HepG2 (cell line): ENCODE measurements around the gene ITGB8. TPM values are rescaled to one million over a fixed set of nuclear protein-coding genes. Genes with fewer than 3 reads are reported as not detected.

Experiments
- ATAC-seq: fragments of 200-7000 bp; cut with Tn5 transposase; 3 replicates; pipeline ENCODE4 v1.9.1; 2020; ENCODE audit warnings: mild to moderate bottlenecking, moderate library complexity
- BruUV-seq: library from RNA; stranded (reverse); fragments of 400-500 nt; replicated peaks from 2 replicates; lab custom pipeline; 2021; lab: Mats Ljungman, UMichigan
- CTCF ChIA-PET: fragments of 300-600 bp; formaldehyde crosslinking; extraction: SDS; loops from one replicate; lab custom pipeline; 2021; ENCODE audit warnings: low total read pairs, inconsistent platforms, low intra/inter-chr PET ratio; lab: Yijun Ruan, JAX
- POLR2A ChIA-PET: fragments of 350-600 bp; sonication (Branson Sonifier 250); formaldehyde crosslinking; loops from one replicate; lab custom pipeline; 2020; ENCODE audit warnings: antibody characterized with exemption, inconsistent platforms; lab: Yijun Ruan, JAX
- DNase-seq: peaks from one replicate; pipeline ENCODE4 v3.0.0-alpha.2; 2015; ENCODE audit warnings: low spot score
- FAIRE-seq: peaks from 3 replicates; lab custom pipeline; 2011; peaks lifted over from hg19 to GRCh38; lab: Jason Lieb, UNC
- H2AFZ ChIP-seq: one replicate; pipeline ENCODE4 v1.6.1; 2011; ENCODE audit warnings: low read length, inconsistent platforms
- H3K27ac ChIP-seq: fragments of 300-600 bp; 3 replicates; pipeline ENCODE4 v1.8.0; 2011; ENCODE audit warnings: mixed run types, mild to moderate bottlenecking, mixed read lengths, low read length, inconsistent platforms; ENCODE audit not compliant: insufficient read depth; ENCODE audit errors: extremely low read length
- H3K27me3 ChIP-seq, 2 experiments: fragments of 200-600 bp in 1 of 2; 2 replicates in 1 of 2; 3 replicates in 1 of 2; pipeline versions ENCODE4 v1.6.0 to v1.8.0; 2011; ENCODE audit warnings: low read length in 2 of 2, mild to moderate bottlenecking in 2 of 2, moderate library complexity in 2 of 2, inconsistent platforms in 1 of 2; ENCODE audit not compliant: insufficient read depth in 2 of 2, control insufficient read depth in 1 of 2
- H3K36me3 ChIP-seq, 2 experiments: fragments of 200-600 bp in 1 of 2; replicated peaks in 1 of 2; 2 replicates in 1 of 2; 3 replicates in 1 of 2; pipeline versions ENCODE4 v1.5.1 to v1.8.0; 2011; ENCODE audit warnings: low read length in 2 of 2, inconsistent platforms in 1 of 2; ENCODE audit not compliant: insufficient read depth in 2 of 2, control insufficient read depth in 1 of 2
- H3K4me1 ChIP-seq: 2 replicates; pipeline ENCODE4 v1.5.1; 2012; ENCODE audit warnings: low read length, inconsistent platforms; ENCODE audit not compliant: insufficient read depth
- H3K4me2 ChIP-seq: 2 replicates; pipeline ENCODE4 v1.6.0; 2011; ENCODE audit warnings: low read depth, low read length, inconsistent platforms
- H3K4me3 ChIP-seq, 3 experiments: fragments of 200-600 bp in 1 of 3; sonication (generic), shearing (Covaris generic) in 1 of 3; replicated peaks in 1 of 3; 2 replicates each; pipeline ENCODE4 v1.5.1; 2011 to 2016; ENCODE audit warnings: low read length in 3 of 3, inconsistent platforms in 2 of 3, low read depth in 2 of 3, mild to moderate bottlenecking in 2 of 3, control low read depth in 1 of 3, mixed read lengths in 1 of 3; ENCODE audit not compliant: insufficient read depth in 1 of 3
- H3K79me2 ChIP-seq: one replicate; pipeline ENCODE4 v1.6.1; 2011; ENCODE audit warnings: low read length, inconsistent platforms; ENCODE audit not compliant: insufficient read depth
- H3K9ac ChIP-seq: 2 replicates; pipeline ENCODE4 v1.6.0; 2011; ENCODE audit warnings: mild to moderate bottlenecking, low read depth, low read length, inconsistent platforms; ENCODE audit not compliant: insufficient read depth
- H3K9me3 ChIP-seq: 2 replicates; pipeline ENCODE4 v1.5.1; 2012; ENCODE audit warnings: mild to moderate bottlenecking, low read length
- H4K20me1 ChIP-seq: 2 replicates; pipeline ENCODE4 v1.6.0; 2011; ENCODE audit warnings: inconsistent platforms, mild to moderate bottlenecking, low read length, moderate library complexity; ENCODE audit not compliant: insufficient read depth
- CBX1 ChIP-seq: IDR thresholded peaks from one replicate; pipeline ENCODE4 v1.6.1; 2016; ENCODE audit warnings: antibody characterized with exemption, low read depth
- FOXC1 ChIP-seq: sonication (generic); formaldehyde crosslinking; IDR thresholded peaks from 2 replicates; pipeline ENCODE4 v1.8.0; 2022; ENCODE audit warnings: mild to moderate bottlenecking, missing genetic modification reagents, borderline replicate concordance
- KIAA2018 ChIP-seq: sonication (generic); formaldehyde crosslinking; IDR thresholded peaks from 2 replicates; pipeline ENCODE4 v1.5.0; 2020; ENCODE audit warnings: mild to moderate bottlenecking, missing genetic modification reagents, borderline replicate concordance
- MAFF ChIP-seq: IDR thresholded peaks from 2 replicates; pipeline ENCODE4 v1.6.1; 2011; ENCODE audit warnings: low read depth, low read length, improper control_type of control experiment
- NFATC3 ChIP-seq: sonication (generic); formaldehyde crosslinking; IDR thresholded peaks from 2 replicates; pipeline ENCODE4 v1.5.1; 2020; ENCODE audit warnings: mild to moderate bottlenecking, missing genetic modification reagents
- PLRG1 ChIP-seq: fragments of 450-650 bp; conservative IDR thresholded peaks from 2 replicates; pipeline ENCODE4 v1.6.1; 2016
- SYNCRIP ChIP-seq: fragments of 200-400 bp; formaldehyde crosslinking; IDR thresholded peaks from 2 replicates; pipeline ENCODE4 v1.6.1; 2018; ENCODE audit warnings: mild to moderate bottlenecking, low read depth, low read length; ENCODE audit not compliant: insufficient read depth
- ZFP36L1 ChIP-seq: sonication (generic); formaldehyde crosslinking; IDR thresholded peaks from 2 replicates; pipeline ENCODE4 v1.8.0; 2022; ENCODE audit warnings: mild to moderate bottlenecking, missing genetic modification reagents, moderate library complexity
- ZNF12 ChIP-seq: sonication (generic); formaldehyde crosslinking; IDR thresholded peaks from 2 replicates; pipeline ENCODE4 v1.5.0; 2020; ENCODE audit warnings: missing genetic modification reagents
- ZNF878 ChIP-seq: sonication (generic); formaldehyde crosslinking; IDR thresholded peaks from 2 replicates; pipeline ENCODE4 v1.8.1; 2023; ENCODE audit warnings: mild to moderate bottlenecking, missing genetic modification reagents, moderate library complexity
- ZSCAN25 ChIP-seq: sonication (generic); formaldehyde crosslinking; IDR thresholded peaks from 2 replicates; pipeline ENCODE4 v1.8.0; 2022; ENCODE audit warnings: mild to moderate bottlenecking, missing genetic modification reagents
- WGBS: methylation state at CpG from one replicate; pipeline ENCODE4 v1.1.6; 2017; ENCODE audit warnings: low lambda C conversion rate; 5-methylcytosine and 5-hydroxymethylcytosine counted together
- in situ Hi-C: cut with HindIII; loops from 2 replicates; pipeline ENCODE4 v1.10.0; 2017; ENCODE audit warnings: low pct_unique_long_range_greater_than_20kb; ENCODE audit not compliant: extremely low pct_ligation_motif_present
- intact Hi-C: fragments of 100-400 bp; cut with micrococcal nuclease; formaldehyde crosslinking; loops from one replicate; pipeline ENCODE4 v1.10.0; 2022; ENCODE audit not compliant: unreplicated experiment
- polyA plus RNA-seq, 8 experiments: library from polyadenylated mRNA; depleted of rRNA in 3 of 8; stranded (reverse) in 7 of 8; unstranded in 1 of 8; fragments of >200 nt; fragmentation: Illumina TruSeq in 4 of 8; extraction: Trizol in 4 of 8; gene quantifications; 2 replicates each; pipeline versions ENCODE4 v1.2.1 to v1.2.3, GENCODE V29; 2011 to 2016; ENCODE audit warnings: low read depth in 4 of 8, missing spikeins in 1 of 8, mixed read lengths in 1 of 8; ENCODE audit not compliant: insufficient read depth in 1 of 8
- total RNA-seq, 5 experiments: library from RNA; depleted of rRNA; stranded (reverse); fragments of >200 nt; fragmentation: Illumina TruSeq; extraction: Trizol; gene quantifications; 2 replicates each; pipeline ENCODE4 v1.2.3, GENCODE V29; 2016; ENCODE audit warnings: low read depth in 1 of 5
- TF ChIP-seq, protein P1 (sequence below): sonication (generic); formaldehyde crosslinking; IDR thresholded peaks from 2 replicates; pipeline ENCODE4 v1.4.0; 2020; ENCODE audit warnings: missing genetic modification reagents
- TF ChIP-seq, protein P2 (sequence below): sonication (generic); formaldehyde crosslinking; IDR thresholded peaks from 2 replicates; pipeline ENCODE4 v1.9.0; 2021; ENCODE audit warnings: missing genetic modification reagents, mild to moderate bottlenecking, borderline replicate concordance

Gene ITGB8
- total and polyA plus RNA-seq, 2 of the 13 experiments (the other 11 are each of a cell fraction or from before 2014, with no cell fraction given) = 0.01 TPM; not detected in 1

DNA sequence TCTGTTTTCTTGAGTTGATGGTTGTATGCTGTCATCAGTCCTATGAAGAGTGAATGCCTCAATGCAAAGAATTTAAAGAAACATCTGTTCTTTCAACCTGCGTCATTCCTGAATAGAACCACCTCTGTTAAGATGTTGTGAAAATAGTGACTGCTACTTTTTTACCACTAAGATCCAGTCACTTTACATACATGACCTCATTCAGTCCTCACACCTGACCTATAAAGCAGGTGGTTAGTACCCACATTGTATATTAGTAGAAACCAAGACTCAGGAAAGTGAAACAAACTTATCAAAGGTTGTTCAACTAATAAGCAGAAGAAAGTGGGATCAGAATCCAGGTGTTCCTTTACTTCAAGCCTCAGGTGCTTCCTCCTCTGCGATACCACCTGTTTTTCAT, 64.8 kb downstream of the ITGB8 start:
- Histone ChIP-seq H3K4me3 (no peak overlapping the region), H2AFZ (no peak overlapping the region), H3K79me2 (no peaks in the 10 kb centered on the region), H3K27me3 (no peaks in the 10 kb centered on the region), H3K4me1 (no peaks in the 10 kb centered on the region), H3K9ac (no peak overlapping the region), H4K20me1 (no peaks in the 10 kb centered on the region), H3K27ac (no peak overlapping the region), H3K36me3 (no peaks in the 10 kb centered on the region), H3K9me3 (no peaks in the 10 kb centered on the region), H3K4me2 (no peak overlapping the region)
- ChIA-PET POLR2A (no interaction called here), CTCF (no interaction called here)
- intact Hi-C loops (no loop called here), in situ Hi-C loops (no loop called here)
- DNase-seq = no peak
- 4% methylated on average over 2 of the region's 2 CpGs for WGBS
- no TSS peak for BruUV-seq
- FAIRE-seq = no peak
- ATAC-seq = no peak
- TF ChIP-seq, protein P1, sequence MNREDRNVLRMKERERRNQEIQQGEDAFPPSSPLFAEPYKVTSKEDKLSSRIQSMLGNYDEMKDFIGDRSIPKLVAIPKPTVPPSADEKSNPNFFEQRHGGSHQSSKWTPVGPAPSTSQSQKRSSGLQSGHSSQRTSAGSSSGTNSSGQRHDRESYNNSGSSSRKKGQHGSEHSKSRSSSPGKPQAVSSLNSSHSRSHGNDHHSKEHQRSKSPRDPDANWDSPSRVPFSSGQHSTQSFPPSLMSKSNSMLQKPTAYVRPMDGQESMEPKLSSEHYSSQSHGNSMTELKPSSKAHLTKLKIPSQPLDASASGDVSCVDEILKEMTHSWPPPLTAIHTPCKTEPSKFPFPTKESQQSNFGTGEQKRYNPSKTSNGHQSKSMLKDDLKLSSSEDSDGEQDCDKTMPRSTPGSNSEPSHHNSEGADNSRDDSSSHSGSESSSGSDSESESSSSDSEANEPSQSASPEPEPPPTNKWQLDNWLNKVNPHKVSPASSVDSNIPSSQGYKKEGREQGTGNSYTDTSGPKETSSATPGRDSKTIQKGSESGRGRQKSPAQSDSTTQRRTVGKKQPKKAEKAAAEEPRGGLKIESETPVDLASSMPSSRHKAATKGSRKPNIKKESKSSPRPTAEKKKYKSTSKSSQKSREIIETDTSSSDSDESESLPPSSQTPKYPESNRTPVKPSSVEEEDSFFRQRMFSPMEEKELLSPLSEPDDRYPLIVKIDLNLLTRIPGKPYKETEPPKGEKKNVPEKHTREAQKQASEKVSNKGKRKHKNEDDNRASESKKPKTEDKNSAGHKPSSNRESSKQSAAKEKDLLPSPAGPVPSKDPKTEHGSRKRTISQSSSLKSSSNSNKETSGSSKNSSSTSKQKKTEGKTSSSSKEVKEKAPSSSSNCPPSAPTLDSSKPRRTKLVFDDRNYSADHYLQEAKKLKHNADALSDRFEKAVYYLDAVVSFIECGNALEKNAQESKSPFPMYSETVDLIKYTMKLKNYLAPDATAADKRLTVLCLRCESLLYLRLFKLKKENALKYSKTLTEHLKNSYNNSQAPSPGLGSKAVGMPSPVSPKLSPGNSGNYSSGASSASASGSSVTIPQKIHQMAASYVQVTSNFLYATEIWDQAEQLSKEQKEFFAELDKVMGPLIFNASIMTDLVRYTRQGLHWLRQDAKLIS (CRISPR knock-in tag) = no peak
- TF ChIP-seq PLRG1 = no peak
- no peak for TF ChIP-seq NFATC3 (CRISPR knock-in tag)
- no peak for TF ChIP-seq KIAA2018 (CRISPR knock-in tag)
- no peak for TF ChIP-seq FOXC1
- TF ChIP-seq, protein P2, sequence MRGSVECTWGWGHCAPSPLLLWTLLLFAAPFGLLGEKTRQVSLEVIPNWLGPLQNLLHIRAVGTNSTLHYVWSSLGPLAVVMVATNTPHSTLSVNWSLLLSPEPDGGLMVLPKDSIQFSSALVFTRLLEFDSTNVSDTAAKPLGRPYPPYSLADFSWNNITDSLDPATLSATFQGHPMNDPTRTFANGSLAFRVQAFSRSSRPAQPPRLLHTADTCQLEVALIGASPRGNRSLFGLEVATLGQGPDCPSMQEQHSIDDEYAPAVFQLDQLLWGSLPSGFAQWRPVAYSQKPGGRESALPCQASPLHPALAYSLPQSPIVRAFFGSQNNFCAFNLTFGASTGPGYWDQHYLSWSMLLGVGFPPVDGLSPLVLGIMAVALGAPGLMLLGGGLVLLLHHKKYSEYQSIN (CRISPR knock-in tag) = no peak
- TF ChIP-seq CBX1 = no peak
- no peak for TF ChIP-seq ZSCAN25 (CRISPR knock-in tag)
- no peak for TF ChIP-seq ZNF12 (CRISPR knock-in tag)
- no peak for TF ChIP-seq SYNCRIP
- TF ChIP-seq ZNF878 (CRISPR knock-in tag) = no peak
- no peak for TF ChIP-seq ZFP36L1 (CRISPR knock-in tag)
- TF ChIP-seq MAFF = no peak
